SK-N-SH (cell line): Measurements from ENCODE around the gene SYNE3. TPM values are rescaled to one million over a fixed set of nuclear protein-coding genes. Genes with fewer than 3 reads are reported as not detected.

Source experiments
- CTCF ChIA-PET: fragments of 300-600, 350-600 bp; formaldehyde crosslinking; extraction: SDS; loops from one replicate; lab custom pipeline; 2021; lab: Yijun Ruan, JAX
- POLR2A ChIA-PET: fragments of 350-600 bp; sonication (Branson Sonifier 250); formaldehyde crosslinking; extraction: SDS; loops from one replicate; lab custom pipeline; 2020; ENCODE audit warnings: antibody characterized with exemption, inconsistent platforms; lab: Yijun Ruan, JAX
- DNase-seq: peaks from one replicate; pipeline ENCODE4 v3.0.0; 2012
- H2AFZ ChIP-seq: fragments of 200-600 bp; sonication (generic); 2 replicates; pipeline ENCODE4 v1.8.1; 2016; ENCODE audit warnings: antibody characterized with exemption, mild to moderate bottlenecking, low read depth
- H3F3A ChIP-seq: fragments of 200-600 bp; sonication (generic); replicated peaks from 2 replicates; pipeline ENCODE3; 2016; ENCODE audit warnings: antibody characterized with exemption, mild to moderate bottlenecking; ENCODE audit not compliant: insufficient read depth
- H3K27ac ChIP-seq, 2 experiments: fragments of 200-500 bp in 1 of 2; fragments of 200-600 bp in 1 of 2; sonication (Bioruptor generic) in 1 of 2; sonication (generic), shearing (Covaris generic) in 1 of 2; 2 replicates each; pipeline versions ENCODE4 v1.5.1 to v1.6.1; 2014 to 2016; ENCODE audit warnings: low read depth in 2 of 2, inconsistent platforms in 1 of 2, low read length in 1 of 2, mild to moderate bottlenecking in 1 of 2, mixed read lengths in 1 of 2
- H3K27me3 ChIP-seq: fragments of 200-600 bp; sonication (generic), shearing (Covaris generic); 2 replicates; pipeline ENCODE4 v1.6.1; 2016; ENCODE audit warnings: mixed run types; ENCODE audit not compliant: insufficient read depth
- H3K36me3 ChIP-seq, 2 experiments: fragments of 200-500 bp in 1 of 2; fragments of 200-600 bp in 1 of 2; sonication (Bioruptor generic) in 1 of 2; sonication (generic) in 1 of 2; replicated peaks in 1 of 2; 2 replicates each; pipeline versions ENCODE3 to v1.5.1; 2014 to 2016; ENCODE audit warnings: low read length in 1 of 2, mild to moderate bottlenecking in 1 of 2; ENCODE audit not compliant: insufficient read depth in 2 of 2, control insufficient read depth in 1 of 2
- H3K4me1 ChIP-seq, 2 experiments: fragments of 200-500 bp in 1 of 2; fragments of 200-600 bp in 1 of 2; sonication (Bioruptor generic) in 1 of 2; sonication (generic), shearing (Covaris generic) in 1 of 2; 2 replicates each; pipeline versions ENCODE4 v1.5.1 to v1.6.1; 2014 to 2016; ENCODE audit warnings: low read depth in 1 of 2, low read length in 1 of 2, mixed run types in 1 of 2; ENCODE audit not compliant: insufficient read depth in 2 of 2, control insufficient read depth in 1 of 2
- H3K4me2 ChIP-seq: fragments of 200-600 bp; sonication (generic), shearing (Covaris generic); 2 replicates; pipeline ENCODE4 v1.6.1; 2017; ENCODE audit warnings: mixed run types
- H3K4me3 ChIP-seq, 2 experiments: fragments of 200-500 bp in 1 of 2; fragments of 200-600 bp in 1 of 2; sonication (Bioruptor generic) in 1 of 2; sonication (generic), shearing (Covaris generic) in 1 of 2; 2 replicates each; pipeline versions ENCODE4 v1.5.1 to v1.8.1; 2014 to 2016; ENCODE audit warnings: low read depth in 2 of 2, inconsistent platforms in 1 of 2, low read length in 1 of 2, mild to moderate bottlenecking in 1 of 2, mixed read lengths in 1 of 2, moderate library complexity in 1 of 2
- H3K79me2 ChIP-seq: fragments of 200-600 bp; sonication (generic); 2 replicates; pipeline ENCODE4 v1.8.1; 2017; ENCODE audit warnings: mild to moderate bottlenecking; ENCODE audit not compliant: insufficient read depth
- H3K9ac ChIP-seq: fragments of 200-600 bp; sonication (generic); 2 replicates; pipeline ENCODE4 v1.6.1; 2017; ENCODE audit warnings: mixed run types
- H3K9me2 ChIP-seq: fragments of 200-600 bp; sonication (generic); 2 replicates; pipeline ENCODE4 v1.6.1; 2017; ENCODE audit warnings: mixed run types
- H3K9me3 ChIP-seq: fragments of 200-600 bp; sonication (generic); 2 replicates; pipeline ENCODE4 v1.6.1; 2017; ENCODE audit warnings: mixed run types, mild to moderate bottlenecking, moderate library complexity
- H4K20me1 ChIP-seq: fragments of 200-600 bp; sonication (generic); 2 replicates; pipeline ENCODE4 v1.6.1; 2017; ENCODE audit warnings: mild to moderate bottlenecking, mixed run types; ENCODE audit not compliant: insufficient read depth
- CHD2 ChIP-seq: fragments of 150-350 bp; IDR thresholded peaks from 2 replicates; pipeline ENCODE4 v1.6.1; 2018; ENCODE audit warnings: low read length; ENCODE audit not compliant: partially characterized antibody
- FOXM1 ChIP-seq: IDR thresholded peaks from 2 replicates; pipeline ENCODE4 v1.4.0; 2012; ENCODE audit warnings: low read depth, mild to moderate bottlenecking
- JUND ChIP-seq: IDR thresholded peaks from 2 replicates; pipeline ENCODE4 v1.4.0; 2012
- MXI1 ChIP-seq: IDR thresholded peaks from 2 replicates; pipeline ENCODE4 v1.6.1; 2012; ENCODE audit warnings: mild to moderate bottlenecking, low read depth, low read length, improper control_type of control experiment
- NFIC ChIP-seq: IDR thresholded peaks from 2 replicates; pipeline ENCODE4 v1.4.0; 2012; ENCODE audit warnings: borderline replicate concordance
- RCOR1 ChIP-seq: fragments of 150-350 bp; IDR thresholded peaks from 2 replicates; pipeline ENCODE4 v1.6.1; 2017; ENCODE audit warnings: antibody characterized with exemption, low read length
- SIN3A ChIP-seq: IDR thresholded peaks from 2 replicates; pipeline ENCODE4 v1.6.1; 2012; ENCODE audit warnings: low read depth, mild to moderate bottlenecking, low read length, moderate library complexity, borderline replicate concordance
- TCF12 ChIP-seq: IDR thresholded peaks from 2 replicates; pipeline ENCODE4 v1.4.0; 2012
- TEAD4 ChIP-seq: IDR thresholded peaks from 2 replicates; pipeline ENCODE4 v1.4.0; 2012; ENCODE audit warnings: mild to moderate bottlenecking, borderline replicate concordance; ENCODE audit not compliant: insufficient read depth
- WGBS: methylation state at CpG from one replicate; pipeline ENCODE4 v1.1.6; 2017; ENCODE audit warnings: low lambda C conversion rate; 5-methylcytosine and 5-hydroxymethylcytosine counted together
- polyA plus RNA-seq, 3 experiments: library from polyadenylated mRNA; depleted of rRNA; stranded (reverse); fragments of >200 nt; gene quantifications; 2 replicates each; pipeline ENCODE4 v1.2.3, GENCODE V29; 2012
- TF ChIP-seq, protein P1 (sequence below): IDR thresholded peaks from 2 replicates; pipeline ENCODE4 v1.6.1; 2012; ENCODE audit warnings: mild to moderate bottlenecking, low read depth, low read length, moderate library complexity
- TF ChIP-seq, protein P2 (sequence below): IDR thresholded peaks from 2 replicates; pipeline ENCODE4; 2012

The SYNE3 gene
- polyA plus RNA-seq, 1 of the 3 experiments (the other 2 are of a cell fraction), result 2.0 TPM

DNA sequence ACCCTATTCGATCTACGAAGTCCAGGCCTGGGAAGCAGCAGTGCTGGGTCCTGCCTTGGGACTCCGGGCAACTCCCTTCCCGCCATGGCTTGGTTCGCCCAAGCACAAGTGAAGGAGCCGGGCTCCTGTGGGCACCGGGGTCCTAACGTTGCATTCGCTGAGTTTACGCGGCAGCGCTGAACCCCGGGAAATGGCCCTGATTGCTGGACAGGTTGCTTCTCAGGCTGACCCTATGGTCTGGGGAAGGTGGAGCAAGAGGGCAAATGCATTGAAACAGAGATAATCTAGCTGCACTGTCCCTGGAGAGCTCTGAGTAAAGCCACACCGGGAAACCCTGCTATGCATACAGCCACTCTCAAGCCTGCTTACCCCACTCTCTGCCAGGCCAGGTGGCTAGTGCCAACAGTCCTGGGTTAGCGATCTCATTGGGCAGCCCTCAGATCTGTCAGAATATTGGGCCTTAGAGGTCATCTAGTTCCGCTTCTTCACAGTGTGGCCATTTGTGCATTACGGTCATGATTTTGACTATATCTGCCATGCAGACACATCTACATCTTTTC is 11.3 kb downstream of the SYNE3 start (continued):
- TF ChIP-seq, protein P1, sequence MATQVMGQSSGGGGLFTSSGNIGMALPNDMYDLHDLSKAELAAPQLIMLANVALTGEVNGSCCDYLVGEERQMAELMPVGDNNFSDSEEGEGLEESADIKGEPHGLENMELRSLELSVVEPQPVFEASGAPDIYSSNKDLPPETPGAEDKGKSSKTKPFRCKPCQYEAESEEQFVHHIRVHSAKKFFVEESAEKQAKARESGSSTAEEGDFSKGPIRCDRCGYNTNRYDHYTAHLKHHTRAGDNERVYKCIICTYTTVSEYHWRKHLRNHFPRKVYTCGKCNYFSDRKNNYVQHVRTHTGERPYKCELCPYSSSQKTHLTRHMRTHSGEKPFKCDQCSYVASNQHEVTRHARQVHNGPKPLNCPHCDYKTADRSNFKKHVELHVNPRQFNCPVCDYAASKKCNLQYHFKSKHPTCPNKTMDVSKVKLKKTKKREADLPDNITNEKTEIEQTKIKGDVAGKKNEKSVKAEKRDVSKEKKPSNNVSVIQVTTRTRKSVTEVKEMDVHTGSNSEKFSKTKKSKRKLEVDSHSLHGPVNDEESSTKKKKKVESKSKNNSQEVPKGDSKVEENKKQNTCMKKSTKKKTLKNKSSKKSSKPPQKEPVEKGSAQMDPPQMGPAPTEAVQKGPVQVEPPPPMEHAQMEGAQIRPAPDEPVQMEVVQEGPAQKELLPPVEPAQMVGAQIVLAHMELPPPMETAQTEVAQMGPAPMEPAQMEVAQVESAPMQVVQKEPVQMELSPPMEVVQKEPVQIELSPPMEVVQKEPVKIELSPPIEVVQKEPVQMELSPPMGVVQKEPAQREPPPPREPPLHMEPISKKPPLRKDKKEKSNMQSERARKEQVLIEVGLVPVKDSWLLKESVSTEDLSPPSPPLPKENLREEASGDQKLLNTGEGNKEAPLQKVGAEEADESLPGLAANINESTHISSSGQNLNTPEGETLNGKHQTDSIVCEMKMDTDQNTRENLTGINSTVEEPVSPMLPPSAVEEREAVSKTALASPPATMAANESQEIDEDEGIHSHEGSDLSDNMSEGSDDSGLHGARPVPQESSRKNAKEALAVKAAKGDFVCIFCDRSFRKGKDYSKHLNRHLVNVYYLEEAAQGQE, result no peak
- no peak for TF ChIP-seq CHD2
- no peak for TF ChIP-seq SIN3A
- TF ChIP-seq, protein P2, sequence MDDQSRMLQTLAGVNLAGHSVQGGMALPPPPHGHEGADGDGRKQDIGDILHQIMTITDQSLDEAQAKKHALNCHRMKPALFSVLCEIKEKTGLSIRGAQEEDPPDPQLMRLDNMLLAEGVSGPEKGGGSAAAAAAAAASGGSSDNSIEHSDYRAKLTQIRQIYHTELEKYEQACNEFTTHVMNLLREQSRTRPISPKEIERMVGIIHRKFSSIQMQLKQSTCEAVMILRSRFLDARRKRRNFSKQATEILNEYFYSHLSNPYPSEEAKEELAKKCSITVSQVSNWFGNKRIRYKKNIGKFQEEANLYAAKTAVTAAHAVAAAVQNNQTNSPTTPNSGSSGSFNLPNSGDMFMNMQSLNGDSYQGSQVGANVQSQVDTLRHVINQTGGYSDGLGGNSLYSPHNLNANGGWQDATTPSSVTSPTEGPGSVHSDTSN, result no peak
- TF ChIP-seq RCOR1, result no peak
- TF ChIP-seq TCF12, result no peak
- TF ChIP-seq JUND, result no peak
- TF ChIP-seq MXI1, result no peak
- no peak for TF ChIP-seq TEAD4
- TF ChIP-seq FOXM1, result no peak

DNA sequence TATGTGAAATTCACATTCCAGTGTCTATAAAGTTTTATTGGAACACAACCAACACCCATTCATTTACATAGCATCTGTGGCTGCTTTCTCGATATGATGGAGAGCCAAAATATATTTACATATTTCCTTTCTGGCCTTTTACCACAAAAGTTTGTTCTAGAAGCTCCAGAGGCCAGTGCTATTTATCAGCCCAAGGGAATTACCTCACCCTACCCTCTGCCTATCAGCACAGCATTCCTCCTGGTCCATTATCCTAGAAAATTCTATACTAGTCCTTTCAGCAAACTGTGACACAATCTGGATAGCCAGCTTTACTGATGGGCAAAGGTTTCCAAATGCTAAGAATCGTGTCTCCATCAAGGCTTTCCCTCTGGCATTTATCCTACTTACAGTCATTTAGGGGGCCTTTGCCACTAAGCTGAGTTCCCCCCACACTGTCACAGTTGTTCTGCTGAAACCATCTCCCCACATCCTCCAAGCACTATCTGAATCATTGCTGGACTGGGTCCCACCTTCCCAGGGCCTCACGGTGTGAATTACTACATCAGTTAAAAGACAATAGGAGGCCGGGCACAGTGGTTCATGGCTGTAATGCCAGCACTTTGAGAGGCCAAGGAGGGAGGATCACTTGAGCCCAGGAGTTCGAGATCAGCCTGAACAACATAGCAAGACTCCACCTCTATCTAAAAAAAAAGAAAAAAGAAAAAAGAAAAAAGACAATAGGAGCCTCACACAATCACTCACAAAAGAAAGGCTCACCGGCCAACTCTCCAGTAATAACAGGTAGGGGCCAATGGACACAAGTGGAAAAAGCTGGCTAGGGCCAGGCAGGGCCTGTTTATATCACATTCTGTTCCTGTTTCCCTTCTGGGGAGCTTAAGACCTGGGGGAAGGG is 12.1 kb downstream of the SYNE3 start:
- Histone ChIP-seq H3K36me3 (no peaks in the 10 kb centered on the region), H3K27me3 (no peaks in the 10 kb centered on the region), H3K4me2 (no peak overlapping the region), H3K9ac (no peak overlapping the region), H4K20me1 (no peaks in the 10 kb centered on the region), H3K27ac (peak overlapping the region in 1 of 2 experiments; percentile 15; a peak in 1 of 4 replicates), H3K9me3 (no peaks in the 10 kb centered on the region), H2AFZ (no peak overlapping the region), H3F3A (peaks cover 8% of the 10 kb centered on the region), H3K4me3 (no peak overlapping the region), H3K4me1 (peaks cover 23 to 46% of the 10 kb centered on the region in 2 experiments), H3K9me2 (no peaks in the 10 kb centered on the region), H3K79me2 (peaks cover 4% of the 10 kb centered on the region; the same call in 1 of the 2 replicates)
- ChIA-PET CTCF (interaction anchor here (0.8 to 1.4 kb wide), 4 partner anchors 9 to 52 kb away, joined by 3 to 4 read pairs (median 4); no protein-coding TSS in a partner anchor), POLR2A (no interaction called here)
- TF ChIP-seq CHD2, result no peak
- 0 out of 2 replicates have a peak, but pooled peaks have one; percentile 13 for TF ChIP-seq NFIC
- WGBS, result 84% methylated on average over 6 of the region's 6 CpGs
- no peak for DNase-seq
